ENCODE measurements around the gene PSMC3. TPM values are rescaled to one million over a fixed set of nuclear protein-coding genes. Genes with fewer than 3 reads are reported as not detected.

Gene PSMC3
- total RNA-seq, 1 experiment from 2014 or later: 181 TPM

- no TSS peak for BruUV-seq (replicated peaks)
- intact Hi-C loops (cut with micrococcal nuclease; ENCODE audit: unreplicated experiment) (no loop called here), in situ Hi-C loops (cut with HindIII; ENCODE audit: low pct_unique_long_range_greater_than_20kb, low sequenced_read_pairs) (no loop called here)
- TF ChIP-seq CTCF (IDR thresholded peaks at IDR 0.05) (no peak), POLR2AphosphoS5 (IDR thresholded peaks at IDR 0.05; ENCODE audit: low read depth, low read length) (no peak), SIN3A (IDR thresholded peaks at IDR 0.05; ENCODE audit: borderline replicate concordance, insufficient read depth, low read depth, low read length) (no peak), TCF7L2 (IDR thresholded peaks at IDR 0.05; ENCODE audit: low read depth, low read length) (no peak), REST (IDR thresholded peaks at IDR 0.05; ENCODE audit: insufficient read depth in 1 of 2, low read depth in 2 of 2, low read length in 1 of 2) (no peak)
- POLR2A ChIA-PET: no interaction called here
- Histone ChIP-seq H3K4me1 (ENCODE audit: control insufficient read depth, insufficient read depth, low read length) (no peaks in the 10 kb centered on the region), H3K36me3 (ENCODE audit: control insufficient read depth, insufficient read depth, low read length) (no peaks in the 10 kb centered on the region), H3K4me3 (ENCODE audit: low read depth in 2 of 2, low read length in 2 of 2) (no peak overlapping the region), H3K27ac (ENCODE audit: low read length) (no peak overlapping the region), H3K9me3 (ENCODE audit: control insufficient read depth, insufficient read depth, low read depth, low read length) (no peaks in the 10 kb centered on the region), H3K27me3 (ENCODE audit: control insufficient read depth, insufficient read depth, low read length) (no peaks in the 10 kb centered on the region)
- DNase-seq (ENCODE audit: low read depth, low spot score) (no peak), ATAC-seq (no peak)
- CTCF ChIA-PET: no interaction called here
Measured at GRCh38 chr11:47446833-47447232, 20.6 kb upstream of the PSMC3 start.

- TF ChIP-seq CTCF (IDR thresholded peaks at IDR 0.05) (no peak), POLR2AphosphoS5 (IDR thresholded peaks at IDR 0.05; ENCODE audit: low read depth, low read length) (no peak), TCF7L2 (IDR thresholded peaks at IDR 0.05; ENCODE audit: low read depth, low read length) (no peak), SIN3A (IDR thresholded peaks at IDR 0.05; ENCODE audit: borderline replicate concordance, insufficient read depth, low read depth, low read length) (no peak), REST (IDR thresholded peaks at IDR 0.05; ENCODE audit: insufficient read depth in 1 of 2, low read depth in 2 of 2, low read length in 1 of 2) (no peak)
- in situ Hi-C loops (cut with HindIII; ENCODE audit: low pct_unique_long_range_greater_than_20kb, low sequenced_read_pairs): no loop called here
- no peaks in the 10 kb centered on the region for H3K9me3 ChIP-seq (ENCODE audit: control insufficient read depth, insufficient read depth, low read depth, low read length)
- no peaks in the 10 kb centered on the region for H3K27me3 ChIP-seq (ENCODE audit: control insufficient read depth, insufficient read depth, low read length)
- H3K4me3 ChIP-seq (ENCODE audit: low read depth in 2 of 2, low read length in 2 of 2): no peak overlapping the region
- DNase-seq (ENCODE audit: low read depth, low spot score) (no peak), ATAC-seq (no peak)
- H3K36me3 ChIP-seq (ENCODE audit: control insufficient read depth, insufficient read depth, low read length): no peaks in the 10 kb centered on the region
- H3K27ac ChIP-seq (ENCODE audit: low read length): no peak overlapping the region
- ChIA-PET CTCF (no interaction called here), POLR2A (interaction anchor here (0.6 kb wide), 1 partner anchor 91 kb away, joined by 4 read pairs; no protein-coding TSS in a partner anchor)
- no TSS peak for BruUV-seq (replicated peaks)
- intact Hi-C loops (cut with micrococcal nuclease; ENCODE audit: unreplicated experiment): no loop called here
- H3K4me1 ChIP-seq (ENCODE audit: control insufficient read depth, insufficient read depth, low read length): no peaks in the 10 kb centered on the region
Measured at GRCh38 chr11:47445840-47446239, 19.6 kb upstream of the PSMC3 start.
